ENCODE results near the gene PAK3.

PAK3 gene

DNA sequence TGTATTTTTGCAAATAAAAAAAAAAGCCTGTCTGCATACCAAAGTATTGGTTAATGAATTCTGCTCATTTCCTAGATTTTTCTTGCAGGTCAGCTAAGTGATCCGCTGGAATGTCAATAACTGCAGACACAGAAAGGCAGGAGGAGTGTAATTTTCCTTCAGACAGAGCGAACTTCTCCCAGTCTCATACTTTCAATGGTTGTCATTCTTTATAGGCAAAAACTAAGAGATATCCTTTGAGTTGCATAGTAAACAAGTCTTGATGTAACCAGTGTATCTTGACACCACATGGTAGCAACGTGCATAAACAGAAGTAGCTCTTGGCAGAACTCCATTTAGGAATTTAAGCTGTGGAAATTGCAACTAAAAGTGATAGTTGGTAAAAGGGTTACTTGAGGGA, 166.1 kb downstream of the PAK3 start:
- ATAC-seq, result no peak

DNA sequence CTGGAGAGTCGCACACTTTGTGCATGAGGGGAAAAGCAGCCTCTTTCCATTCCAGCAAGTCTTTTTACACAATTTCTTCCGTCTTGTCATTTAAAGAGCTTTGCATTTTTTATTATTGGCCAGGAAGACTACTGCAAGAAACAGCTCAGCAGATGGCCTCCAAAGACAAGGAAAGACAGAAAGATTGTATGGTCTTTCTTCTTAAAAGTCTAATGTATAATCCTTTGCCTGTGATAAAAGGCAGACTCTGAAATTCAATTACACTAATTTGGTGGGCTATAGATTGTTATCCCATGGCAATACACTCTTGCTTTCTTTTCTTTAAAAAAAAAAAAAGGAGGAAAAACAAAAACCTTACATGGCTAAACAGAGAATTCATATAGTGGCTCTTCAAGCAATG, 168.4 kb downstream of the PAK3 start:
- TF ChIP-seq, protein P1, sequence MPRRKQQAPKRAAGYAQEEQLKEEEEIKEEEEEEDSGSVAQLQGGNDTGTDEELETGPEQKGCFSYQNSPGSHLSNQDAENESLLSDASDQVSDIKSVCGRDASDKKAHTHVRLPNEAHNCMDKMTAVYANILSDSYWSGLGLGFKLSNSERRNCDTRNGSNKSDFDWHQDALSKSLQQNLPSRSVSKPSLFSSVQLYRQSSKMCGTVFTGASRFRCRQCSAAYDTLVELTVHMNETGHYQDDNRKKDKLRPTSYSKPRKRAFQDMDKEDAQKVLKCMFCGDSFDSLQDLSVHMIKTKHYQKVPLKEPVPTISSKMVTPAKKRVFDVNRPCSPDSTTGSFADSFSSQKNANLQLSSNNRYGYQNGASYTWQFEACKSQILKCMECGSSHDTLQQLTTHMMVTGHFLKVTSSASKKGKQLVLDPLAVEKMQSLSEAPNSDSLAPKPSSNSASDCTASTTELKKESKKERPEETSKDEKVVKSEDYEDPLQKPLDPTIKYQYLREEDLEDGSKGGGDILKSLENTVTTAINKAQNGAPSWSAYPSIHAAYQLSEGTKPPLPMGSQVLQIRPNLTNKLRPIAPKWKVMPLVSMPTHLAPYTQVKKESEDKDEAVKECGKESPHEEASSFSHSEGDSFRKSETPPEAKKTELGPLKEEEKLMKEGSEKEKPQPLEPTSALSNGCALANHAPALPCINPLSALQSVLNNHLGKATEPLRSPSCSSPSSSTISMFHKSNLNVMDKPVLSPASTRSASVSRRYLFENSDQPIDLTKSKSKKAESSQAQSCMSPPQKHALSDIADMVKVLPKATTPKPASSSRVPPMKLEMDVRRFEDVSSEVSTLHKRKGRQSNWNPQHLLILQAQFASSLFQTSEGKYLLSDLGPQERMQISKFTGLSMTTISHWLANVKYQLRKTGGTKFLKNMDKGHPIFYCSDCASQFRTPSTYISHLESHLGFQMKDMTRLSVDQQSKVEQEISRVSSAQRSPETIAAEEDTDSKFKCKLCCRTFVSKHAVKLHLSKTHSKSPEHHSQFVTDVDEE (CRISPR knock-in tag; IDR thresholded peaks at IDR 0.05), result no peak
- TF ChIP-seq TCF4 (CRISPR knock-in tag; IDR thresholded peaks at IDR 0.05; ENCODE audit: borderline replicate concordance), result peak; percentile 22; the same call in 1 of the 2 replicates
- no peak for ATAC-seq

More for the DNA sequence above, 166.1 kb downstream of the PAK3 start:
- TF ChIP-seq, protein P2, sequence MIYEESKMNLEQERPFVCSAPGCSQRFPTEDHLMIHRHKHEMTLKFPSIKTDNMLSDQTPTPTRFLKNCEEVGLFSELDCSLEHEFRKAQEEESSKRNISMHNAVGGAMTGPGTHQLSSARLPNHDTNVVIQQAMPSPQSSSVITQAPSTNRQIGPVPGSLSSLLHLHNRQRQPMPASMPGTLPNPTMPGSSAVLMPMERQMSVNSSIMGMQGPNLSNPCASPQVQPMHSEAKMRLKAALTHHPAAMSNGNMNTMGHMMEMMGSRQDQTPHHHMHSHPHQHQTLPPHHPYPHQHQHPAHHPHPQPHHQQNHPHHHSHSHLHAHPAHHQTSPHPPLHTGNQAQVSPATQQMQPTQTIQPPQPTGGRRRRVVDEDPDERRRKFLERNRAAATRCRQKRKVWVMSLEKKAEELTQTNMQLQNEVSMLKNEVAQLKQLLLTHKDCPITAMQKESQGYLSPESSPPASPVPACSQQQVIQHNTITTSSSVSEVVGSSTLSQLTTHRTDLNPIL (CRISPR knock-in tag; IDR thresholded peaks at IDR 0.05; ENCODE audit: low read depth), result no peak
- TF ChIP-seq SNAI2 (CRISPR knock-in tag; IDR thresholded peaks at IDR 0.05) (no peak), ZC3H10 (CRISPR knock-in tag; IDR thresholded peaks at IDR 0.05) (no peak), TOX (CRISPR knock-in tag; IDR thresholded peaks at IDR 0.05; ENCODE audit: borderline replicate concordance) (no peak), ESRRG (CRISPR knock-in tag; IDR thresholded peaks at IDR 0.05) (no peak), ZFP3 (CRISPR knock-in tag; IDR thresholded peaks at IDR 0.05) (no peak), OSR1 (CRISPR knock-in tag; IDR thresholded peaks at IDR 0.05) (no peak), ISL1 (CRISPR knock-in tag; IDR thresholded peaks at IDR 0.05) (no peak), ZFP30 (CRISPR knock-in tag; IDR thresholded peaks at IDR 0.05) (no peak), ARNTL (CRISPR knock-in tag; IDR thresholded peaks at IDR 0.05; ENCODE audit: borderline replicate concordance, low read depth) (no peak), CSDC2 (CRISPR knock-in tag; IDR thresholded peaks at IDR 0.05) (no peak), ZNF8 (CRISPR knock-in tag; IDR thresholded peaks at IDR 0.05) (no peak), TCF4 (CRISPR knock-in tag; IDR thresholded peaks at IDR 0.05; ENCODE audit: borderline replicate concordance) (no peak), ZNF70 (CRISPR knock-in tag; IDR thresholded peaks at IDR 0.05) (no peak), RARB (CRISPR knock-in tag; IDR thresholded peaks at IDR 0.05) (no peak), ZNF565 (CRISPR knock-in tag; conservative IDR thresholded peaks at IDR 0.05; ENCODE audit: low read depth) (no peak), PPARA (CRISPR knock-in tag; IDR thresholded peaks at IDR 0.05; ENCODE audit: borderline replicate concordance) (no peak)
- TF ChIP-seq, protein P3, sequence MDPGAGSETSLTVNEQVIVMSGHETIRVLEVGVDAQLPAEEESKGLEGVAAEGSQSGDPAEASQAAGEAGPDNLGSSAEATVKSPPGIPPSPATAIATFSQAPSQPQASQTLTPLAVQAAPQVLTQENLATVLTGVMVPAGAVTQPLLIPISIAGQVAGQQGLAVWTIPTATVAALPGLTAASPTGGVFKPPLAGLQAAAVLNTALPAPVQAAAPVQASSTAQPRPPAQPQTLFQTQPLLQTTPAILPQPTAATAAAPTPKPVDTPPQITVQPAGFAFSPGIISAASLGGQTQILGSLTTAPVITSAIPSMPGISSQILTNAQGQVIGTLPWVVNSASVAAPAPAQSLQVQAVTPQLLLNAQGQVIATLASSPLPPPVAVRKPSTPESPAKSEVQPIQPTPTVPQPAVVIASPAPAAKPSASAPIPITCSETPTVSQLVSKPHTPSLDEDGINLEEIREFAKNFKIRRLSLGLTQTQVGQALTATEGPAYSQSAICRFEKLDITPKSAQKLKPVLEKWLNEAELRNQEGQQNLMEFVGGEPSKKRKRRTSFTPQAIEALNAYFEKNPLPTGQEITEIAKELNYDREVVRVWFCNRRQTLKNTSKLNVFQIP (CRISPR knock-in tag; IDR thresholded peaks at IDR 0.05; ENCODE audit: borderline replicate concordance, low read depth), result no peak
- TF ChIP-seq, protein P4, sequence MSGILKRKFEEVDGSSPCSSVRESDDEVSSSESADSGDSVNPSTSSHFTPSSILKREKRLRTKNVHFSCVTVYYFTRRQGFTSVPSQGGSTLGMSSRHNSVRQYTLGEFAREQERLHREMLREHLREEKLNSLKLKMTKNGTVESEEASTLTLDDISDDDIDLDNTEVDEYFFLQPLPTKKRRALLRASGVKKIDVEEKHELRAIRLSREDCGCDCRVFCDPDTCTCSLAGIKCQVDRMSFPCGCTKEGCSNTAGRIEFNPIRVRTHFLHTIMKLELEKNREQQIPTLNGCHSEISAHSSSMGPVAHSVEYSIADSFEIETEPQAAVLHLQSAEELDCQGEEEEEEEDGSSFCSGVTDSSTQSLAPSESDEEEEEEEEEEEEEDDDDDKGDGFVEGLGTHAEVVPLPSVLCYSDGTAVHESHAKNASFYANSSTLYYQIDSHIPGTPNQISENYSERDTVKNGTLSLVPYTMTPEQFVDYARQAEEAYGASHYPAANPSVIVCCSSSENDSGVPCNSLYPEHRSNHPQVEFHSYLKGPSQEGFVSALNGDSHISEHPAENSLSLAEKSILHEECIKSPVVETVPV (CRISPR knock-in tag; IDR thresholded peaks at IDR 0.05), result no peak
- TF ChIP-seq, protein P1 (CRISPR knock-in tag; IDR thresholded peaks at IDR 0.05), result no peak

DNA sequence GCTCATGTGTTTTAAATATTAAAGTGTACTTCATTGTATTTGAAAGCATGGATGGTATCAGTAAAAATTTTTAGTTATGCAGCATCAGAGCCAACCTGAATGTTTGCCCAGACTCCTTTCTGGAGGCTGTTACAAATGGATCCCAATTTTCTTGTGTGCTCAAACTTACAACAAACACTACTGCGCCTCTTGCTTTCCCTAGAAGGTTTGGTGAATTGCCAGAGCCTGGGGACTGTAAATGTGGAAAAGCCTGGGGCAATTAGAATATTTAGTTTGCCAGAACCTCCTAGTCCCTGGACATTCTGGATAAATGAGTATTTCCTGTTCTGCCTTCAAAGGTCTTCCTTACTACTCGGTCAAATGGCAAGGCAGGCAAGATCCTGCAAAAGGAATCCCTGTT, 169.5 kb downstream of the PAK3 start:
- ATAC-seq, result no peak
- TF ChIP-seq ZFP3 (CRISPR knock-in tag; IDR thresholded peaks at IDR 0.05) (no peak), TCF4 (CRISPR knock-in tag; IDR thresholded peaks at IDR 0.05; ENCODE audit: borderline replicate concordance) (no peak), GLIS3 (CRISPR knock-in tag; IDR thresholded peaks at IDR 0.05) (no peak), ZC3H10 (CRISPR knock-in tag; IDR thresholded peaks at IDR 0.05) (no peak)

All from SK-N-SH treated with all-trans-retinoic acid at 6 μM for 48 hours (cell line).